Body of pancreas (tissue), 4 donors: ENCODE data around the gene NSL1.

ENCODE experiments used
- POLR2A ChIP-seq, 3 donors: fragments of 450-650 bp; IDR thresholded peaks; one replicate each; pipeline ENCODE4 v1.6.1; 2016; ENCODE audit warnings: antibody characterized with exemption in 3 of 3, mild to moderate bottlenecking in 2 of 3
- TF ChIP-seq, protein P1 (sequence below), 7 experiments: fragments of 450-650 bp in 4 of 7; fragments of 200-600 bp in 3 of 7; sonication (generic) in 3 of 7; IDR thresholded peaks; one replicate each; pipeline ENCODE4 v1.5.1; 2016 to 2019; ENCODE audit warnings: antibody characterized with exemption in 7 of 7

DNA sequence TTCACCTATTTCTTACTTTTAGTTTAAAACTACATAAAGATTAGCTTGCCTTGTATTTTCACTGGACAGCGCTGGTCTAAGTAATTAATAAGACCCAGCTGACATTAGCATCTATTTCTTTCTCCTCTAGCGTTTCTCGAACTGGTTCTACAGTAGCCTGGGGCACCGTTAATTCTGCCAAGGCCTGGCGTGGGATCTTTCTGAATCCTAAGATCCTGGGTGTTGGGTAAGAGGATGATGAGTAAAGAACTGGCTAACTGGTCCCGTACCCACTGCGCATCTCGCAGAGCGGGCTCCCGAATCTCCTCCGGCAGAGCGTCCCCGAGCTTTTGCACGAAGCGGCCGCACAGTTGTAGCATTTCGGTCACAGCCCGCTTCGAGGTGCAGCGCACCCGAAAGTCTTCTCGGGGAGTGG lies 309 bp downstream of the NSL1 start:
- no peak for TF ChIP-seq POLR2A (IDR thresholded peaks at IDR 0.05)
- TF ChIP-seq, protein P1, sequence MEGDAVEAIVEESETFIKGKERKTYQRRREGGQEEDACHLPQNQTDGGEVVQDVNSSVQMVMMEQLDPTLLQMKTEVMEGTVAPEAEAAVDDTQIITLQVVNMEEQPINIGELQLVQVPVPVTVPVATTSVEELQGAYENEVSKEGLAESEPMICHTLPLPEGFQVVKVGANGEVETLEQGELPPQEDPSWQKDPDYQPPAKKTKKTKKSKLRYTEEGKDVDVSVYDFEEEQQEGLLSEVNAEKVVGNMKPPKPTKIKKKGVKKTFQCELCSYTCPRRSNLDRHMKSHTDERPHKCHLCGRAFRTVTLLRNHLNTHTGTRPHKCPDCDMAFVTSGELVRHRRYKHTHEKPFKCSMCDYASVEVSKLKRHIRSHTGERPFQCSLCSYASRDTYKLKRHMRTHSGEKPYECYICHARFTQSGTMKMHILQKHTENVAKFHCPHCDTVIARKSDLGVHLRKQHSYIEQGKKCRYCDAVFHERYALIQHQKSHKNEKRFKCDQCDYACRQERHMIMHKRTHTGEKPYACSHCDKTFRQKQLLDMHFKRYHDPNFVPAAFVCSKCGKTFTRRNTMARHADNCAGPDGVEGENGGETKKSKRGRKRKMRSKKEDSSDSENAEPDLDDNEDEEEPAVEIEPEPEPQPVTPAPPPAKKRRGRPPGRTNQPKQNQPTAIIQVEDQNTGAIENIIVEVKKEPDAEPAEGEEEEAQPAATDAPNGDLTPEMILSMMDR (IDR thresholded peaks at IDR 0.05), result no peak
